Upper lobe of left lung (tissue), 4 donors: ENCODE measurements around the gene ANKS1B.
"Not testable (repeated sequence)": the region's sequence is repeated elsewhere in the genome, so short reads cannot be mapped to it uniquely, and the experiment has no call there.

Experiments used
- POLR2AphosphoS5 ChIP-seq, 2 donors: sonication (generic); formaldehyde crosslinking; IDR thresholded peaks; one replicate each; pipeline ENCODE4 v1.5.1; 2017; ENCODE audit warnings: antibody characterized with exemption in 2 of 2
- TF ChIP-seq, protein P1 (sequence below), 6 experiments: fragments of 450-650 bp in 4 of 6; fragments of 200-600 bp in 2 of 6; sonication (generic) in 2 of 6; IDR thresholded peaks; one replicate each; pipeline ENCODE4 v1.5.1; 2016 to 2019; ENCODE audit warnings: antibody characterized with exemption in 6 of 6

DNA sequence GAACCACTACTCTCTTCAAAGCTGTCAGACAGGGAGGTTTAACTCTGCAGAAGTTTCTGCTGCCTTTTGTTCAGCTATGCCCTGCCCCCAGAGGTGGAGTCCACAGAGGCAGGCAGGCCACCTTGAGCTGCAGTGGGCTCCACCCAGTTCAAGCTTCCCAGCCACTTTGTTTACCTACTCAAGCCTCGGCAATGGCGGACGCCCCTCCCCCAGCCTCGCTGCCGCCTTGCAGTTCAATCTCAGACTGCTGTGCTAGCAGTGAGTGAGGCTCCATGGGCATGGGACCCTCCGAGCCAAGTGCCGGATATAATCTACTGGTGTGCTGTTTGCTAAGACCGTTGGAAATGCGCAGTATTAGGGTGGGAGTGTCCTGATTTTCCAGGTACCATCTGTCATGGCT, 663.5 kb downstream of the ANKS1B start:
- not testable (repeated sequence) for TF ChIP-seq POLR2AphosphoS5 (IDR thresholded peaks at IDR 0.05)
- TF ChIP-seq, protein P1, sequence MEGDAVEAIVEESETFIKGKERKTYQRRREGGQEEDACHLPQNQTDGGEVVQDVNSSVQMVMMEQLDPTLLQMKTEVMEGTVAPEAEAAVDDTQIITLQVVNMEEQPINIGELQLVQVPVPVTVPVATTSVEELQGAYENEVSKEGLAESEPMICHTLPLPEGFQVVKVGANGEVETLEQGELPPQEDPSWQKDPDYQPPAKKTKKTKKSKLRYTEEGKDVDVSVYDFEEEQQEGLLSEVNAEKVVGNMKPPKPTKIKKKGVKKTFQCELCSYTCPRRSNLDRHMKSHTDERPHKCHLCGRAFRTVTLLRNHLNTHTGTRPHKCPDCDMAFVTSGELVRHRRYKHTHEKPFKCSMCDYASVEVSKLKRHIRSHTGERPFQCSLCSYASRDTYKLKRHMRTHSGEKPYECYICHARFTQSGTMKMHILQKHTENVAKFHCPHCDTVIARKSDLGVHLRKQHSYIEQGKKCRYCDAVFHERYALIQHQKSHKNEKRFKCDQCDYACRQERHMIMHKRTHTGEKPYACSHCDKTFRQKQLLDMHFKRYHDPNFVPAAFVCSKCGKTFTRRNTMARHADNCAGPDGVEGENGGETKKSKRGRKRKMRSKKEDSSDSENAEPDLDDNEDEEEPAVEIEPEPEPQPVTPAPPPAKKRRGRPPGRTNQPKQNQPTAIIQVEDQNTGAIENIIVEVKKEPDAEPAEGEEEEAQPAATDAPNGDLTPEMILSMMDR (IDR thresholded peaks at IDR 0.05), result not testable (repeated sequence)
